Activated T-helper 2 cell treated with anti-CD3 and anti-CD28 coated beads, Interferon-gamma antibody, Interleukin-2, Interleukin-4, amounts not matched to agents 10 μg/mL and 5 μg/mL and 100 μg/mL, durations not matched to agents 14 hours and 24 hours and 36 hours (primary cell): ENCODE results near the gene VIPR2. TPM values are rescaled to one million over a fixed set of nuclear protein-coding genes. Genes with fewer than 3 reads are reported as not detected.
"Not testable (repeated sequence)": the region's sequence is repeated elsewhere in the genome, so short reads cannot be mapped to it uniquely, and the experiment has no call there.

ENCODE experiments used
- DNase-seq: peaks from one replicate; pipeline ENCODE4 v3.0.0; 2021; ENCODE audit warnings: low spot score
- H3K27ac Mint-ChIP-seq: one replicate; pipeline ENCODE4 v1.8.0; 2021; ENCODE audit warnings: mixed read lengths
- H3K27me3 Mint-ChIP-seq: one replicate; pipeline ENCODE4 v1.8.0; 2021; ENCODE audit warnings: low read depth, mixed read lengths
- H3K36me3 Mint-ChIP-seq: one replicate; pipeline ENCODE4 v1.8.0; 2021; ENCODE audit warnings: low read depth, mixed read lengths
- H3K4me1 Mint-ChIP-seq: one replicate; pipeline ENCODE4 v1.8.0; 2021; ENCODE audit warnings: low read depth, mixed read lengths
- H3K4me3 Mint-ChIP-seq: one replicate; pipeline ENCODE4 v1.8.0; 2021; ENCODE audit warnings: low read depth, mild to moderate bottlenecking, moderate library complexity, mixed read lengths
- H3K9me3 Mint-ChIP-seq: one replicate; pipeline ENCODE4 v1.8.0; 2021; ENCODE audit warnings: mixed read lengths
- intact Hi-C: fragments of 100-400 bp; cut with micrococcal nuclease; formaldehyde crosslinking; loops from one replicate; pipeline ENCODE4 v1.15.1; 2023
- total RNA-seq: library from RNA; stranded (reverse); gene quantifications from 2 replicates; pipeline ENCODE4 v1.2.3, GENCODE V29; 2022

VIPR2 gene
- total RNA-seq, 1 donor from 2014 or later, result 4.2 TPM

DNA sequence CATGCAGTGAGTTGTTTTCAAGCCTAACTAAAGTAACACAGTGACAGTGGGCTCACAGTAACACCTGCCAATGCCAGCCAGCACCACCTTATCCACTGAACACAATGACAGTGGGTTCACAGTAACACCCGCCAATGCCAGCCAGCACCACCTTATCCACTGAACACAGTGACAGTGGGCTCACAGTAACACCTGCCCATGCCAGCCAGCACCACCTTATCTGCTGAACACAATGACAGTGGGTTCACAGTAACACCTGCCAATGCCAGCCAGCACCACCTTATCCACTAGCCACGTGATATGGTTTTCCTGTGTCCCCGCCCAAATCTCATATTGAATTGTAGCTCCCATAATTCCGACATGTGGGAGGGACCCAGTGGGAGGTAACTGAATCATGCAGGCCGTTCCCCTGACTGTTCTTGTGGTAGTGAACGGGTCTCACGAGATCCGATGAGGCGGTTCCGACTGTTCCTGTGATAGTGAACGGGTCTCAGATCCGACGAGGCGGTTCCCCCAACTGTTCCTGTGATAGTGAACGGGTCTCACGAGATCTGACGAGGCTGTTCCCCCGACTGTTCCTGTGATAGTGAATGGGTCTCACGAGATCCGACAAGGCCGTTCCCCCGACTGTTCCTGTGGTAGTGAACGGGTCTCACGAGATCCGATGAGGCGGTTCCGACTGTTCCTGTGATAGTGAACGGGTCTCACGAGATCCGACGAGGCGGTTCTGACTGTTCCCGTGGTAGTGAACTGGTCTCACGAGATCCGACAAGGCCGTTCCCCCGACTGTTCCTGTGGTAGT, 44.2 kb downstream of the VIPR2 start:
- not testable (repeated sequence) for H3K27me3 Mint-ChIP-seq

DNA sequence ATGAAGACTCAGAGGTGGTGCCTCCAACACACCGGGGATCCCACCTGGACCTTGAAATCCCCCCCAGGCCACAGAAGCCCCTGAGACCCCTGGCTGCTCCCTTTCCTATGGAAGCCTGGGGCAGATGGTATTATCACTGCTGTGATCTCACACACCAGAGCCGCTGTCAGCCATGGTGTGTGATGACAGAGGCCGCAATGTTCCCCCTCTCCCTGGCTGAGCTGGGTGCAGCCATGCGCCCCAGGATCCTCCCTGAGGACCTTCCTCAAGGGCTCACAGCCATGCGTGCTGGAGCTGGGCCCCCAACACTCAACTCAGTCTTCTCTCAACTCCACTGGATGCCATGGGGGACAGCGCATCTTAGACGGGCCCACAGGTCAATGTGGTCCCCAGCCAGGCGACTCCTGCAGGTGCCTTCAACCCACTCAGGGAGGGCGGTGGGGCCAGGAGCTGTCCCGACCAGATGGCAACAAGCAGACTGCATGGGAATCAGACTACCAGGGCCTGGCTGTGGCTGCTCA, 44.9 kb downstream of the VIPR2 start:
- intact Hi-C loops, result no loop called here
- peaks cover 19% of the 10 kb centered on the region for H3K36me3 Mint-ChIP-seq
- H3K27ac Mint-ChIP-seq, result no peak overlapping the region
- peaks cover 7% of the 10 kb centered on the region for H3K9me3 Mint-ChIP-seq
- H3K4me1 Mint-ChIP-seq, result peaks cover 1% of the 10 kb centered on the region
- no peaks in the 10 kb centered on the region for H3K27me3 Mint-ChIP-seq
- no peak overlapping the region for H3K4me3 Mint-ChIP-seq
- DNase-seq, result no peak

More for the DNA sequence above, 44.2 kb downstream of the VIPR2 start:
- peaks cover 19% of the 10 kb centered on the region for H3K36me3 Mint-ChIP-seq
- intact Hi-C loops, DNase-seq, H3K4me1 Mint-ChIP-seq, H3K27ac Mint-ChIP-seq, H3K4me3 Mint-ChIP-seq, H3K9me3 Mint-ChIP-seq: not testable (repeated sequence)

DNA sequence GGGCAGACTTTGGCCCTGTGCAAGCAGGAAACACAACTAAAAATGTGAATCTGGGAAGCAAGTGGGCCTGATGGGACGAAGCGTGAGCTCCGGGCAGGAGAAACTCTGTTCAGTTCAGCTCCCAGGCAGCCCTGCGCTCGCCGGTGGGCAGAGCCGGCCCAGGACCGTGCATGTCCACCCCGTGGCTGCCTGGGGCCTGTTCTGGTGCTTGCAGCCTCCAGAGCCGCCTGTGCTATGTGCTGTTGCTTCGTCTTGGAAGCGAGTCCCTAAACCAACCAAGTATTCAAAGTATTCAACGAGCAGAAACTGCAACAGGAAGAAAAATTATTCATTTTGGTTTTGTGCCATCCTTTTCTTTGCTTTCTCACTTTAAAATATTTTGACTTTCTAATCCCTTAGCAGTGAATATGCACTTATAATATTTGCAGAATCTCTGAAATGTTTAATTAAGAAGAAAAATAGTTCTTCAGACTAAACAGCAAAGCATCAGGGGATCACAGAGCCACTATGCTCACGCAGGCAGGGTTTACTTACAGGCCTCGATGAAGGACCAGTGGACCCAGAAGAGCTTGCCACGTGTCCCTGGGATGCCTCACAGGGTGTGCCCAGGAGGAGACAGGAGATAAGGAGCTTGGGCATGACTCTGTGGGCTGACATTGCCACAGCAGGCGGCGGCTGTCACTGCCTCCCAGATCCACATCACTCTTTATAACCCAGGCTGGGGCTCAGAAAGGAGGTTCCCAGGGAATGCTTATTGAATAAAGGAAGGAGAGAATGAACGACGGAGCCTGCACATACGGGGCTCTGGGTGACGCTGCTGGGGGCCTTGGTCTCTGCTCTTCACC, 45.6 kb downstream of the VIPR2 start:
- H3K36me3 Mint-ChIP-seq, result peaks cover 19% of the 10 kb centered on the region
- no peak overlapping the region for H3K27ac Mint-ChIP-seq
- peaks cover 7% of the 10 kb centered on the region for H3K9me3 Mint-ChIP-seq
- H3K4me3 Mint-ChIP-seq, result no peak overlapping the region
- no peaks in the 10 kb centered on the region for H3K27me3 Mint-ChIP-seq
- DNase-seq, result no peak
- no peaks in the 10 kb centered on the region for H3K4me1 Mint-ChIP-seq
- intact Hi-C loops, result no loop called here

DNA sequence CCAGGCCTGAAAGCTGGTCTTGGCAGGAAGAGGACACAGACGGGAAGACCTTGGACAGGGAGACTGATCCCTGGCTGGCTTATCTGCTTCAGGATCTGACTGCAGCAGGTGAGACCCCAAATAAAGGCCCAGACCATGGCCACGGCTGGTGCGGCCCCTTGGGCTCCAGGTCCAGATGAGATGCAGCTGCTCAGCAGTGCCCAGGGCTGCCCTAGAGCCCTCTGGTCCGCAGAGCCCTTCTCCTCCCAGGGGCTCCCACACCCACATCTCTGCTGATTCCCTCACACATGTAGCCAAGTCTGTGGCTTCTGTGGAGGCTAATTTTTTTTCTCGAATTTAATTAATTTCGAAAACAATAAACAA, 46.3 kb downstream of the VIPR2 start:
- no peak for DNase-seq
- H3K4me3 Mint-ChIP-seq, result no peak overlapping the region
- no peaks in the 10 kb centered on the region for H3K4me1 Mint-ChIP-seq
- H3K27me3 Mint-ChIP-seq, result no peaks in the 10 kb centered on the region
- peaks cover 18% of the 10 kb centered on the region for H3K36me3 Mint-ChIP-seq
- no peak overlapping the region for H3K27ac Mint-ChIP-seq
- peaks cover 7% of the 10 kb centered on the region for H3K9me3 Mint-ChIP-seq
- intact Hi-C loops, result no loop called here

DNA sequence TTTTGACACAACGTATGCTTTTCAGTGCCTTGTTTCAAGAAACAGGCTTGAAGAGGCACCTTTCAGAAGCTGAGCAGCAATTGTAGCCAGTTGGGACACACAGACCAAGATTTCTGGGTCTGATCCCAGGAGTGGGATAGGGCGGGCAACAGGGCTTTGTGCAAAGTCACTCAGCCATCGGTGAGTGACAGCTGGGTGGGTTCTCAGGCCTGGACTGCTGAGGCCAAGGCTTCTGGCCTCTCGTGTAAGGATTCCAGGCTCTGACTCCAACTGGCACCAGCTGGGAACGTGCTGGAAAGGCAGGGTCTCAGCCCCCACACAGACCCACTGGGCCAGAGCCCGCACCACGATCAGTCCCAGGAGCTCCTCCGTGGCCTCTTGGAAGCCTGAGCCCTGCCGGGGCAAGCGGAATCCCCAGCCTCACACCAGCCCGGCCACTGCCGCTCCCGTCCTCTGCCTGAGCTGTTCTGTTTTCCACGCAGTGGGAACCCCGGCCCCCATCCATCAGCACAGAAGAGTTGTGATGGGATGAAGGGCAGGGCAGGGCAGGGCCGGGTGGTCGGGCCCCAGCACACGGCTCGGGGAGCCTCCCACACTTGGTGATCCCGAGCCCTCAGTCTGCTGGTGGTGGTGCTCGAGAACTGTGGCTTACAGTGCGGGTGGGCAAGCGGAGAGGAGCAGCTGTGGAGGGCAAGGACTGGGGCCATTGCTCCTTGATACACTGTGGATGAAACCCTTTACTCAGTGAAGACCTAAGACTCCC, 46.8 kb downstream of the VIPR2 start:
- peaks cover 16% of the 10 kb centered on the region for H3K36me3 Mint-ChIP-seq
- H3K27ac Mint-ChIP-seq, result no peak overlapping the region
- DNase-seq, result no peak
- no peak overlapping the region for H3K4me3 Mint-ChIP-seq
- no peaks in the 10 kb centered on the region for H3K27me3 Mint-ChIP-seq
- H3K9me3 Mint-ChIP-seq, result peaks cover 7% of the 10 kb centered on the region
- intact Hi-C loops, result no loop called here
- no peaks in the 10 kb centered on the region for H3K4me1 Mint-ChIP-seq

DNA sequence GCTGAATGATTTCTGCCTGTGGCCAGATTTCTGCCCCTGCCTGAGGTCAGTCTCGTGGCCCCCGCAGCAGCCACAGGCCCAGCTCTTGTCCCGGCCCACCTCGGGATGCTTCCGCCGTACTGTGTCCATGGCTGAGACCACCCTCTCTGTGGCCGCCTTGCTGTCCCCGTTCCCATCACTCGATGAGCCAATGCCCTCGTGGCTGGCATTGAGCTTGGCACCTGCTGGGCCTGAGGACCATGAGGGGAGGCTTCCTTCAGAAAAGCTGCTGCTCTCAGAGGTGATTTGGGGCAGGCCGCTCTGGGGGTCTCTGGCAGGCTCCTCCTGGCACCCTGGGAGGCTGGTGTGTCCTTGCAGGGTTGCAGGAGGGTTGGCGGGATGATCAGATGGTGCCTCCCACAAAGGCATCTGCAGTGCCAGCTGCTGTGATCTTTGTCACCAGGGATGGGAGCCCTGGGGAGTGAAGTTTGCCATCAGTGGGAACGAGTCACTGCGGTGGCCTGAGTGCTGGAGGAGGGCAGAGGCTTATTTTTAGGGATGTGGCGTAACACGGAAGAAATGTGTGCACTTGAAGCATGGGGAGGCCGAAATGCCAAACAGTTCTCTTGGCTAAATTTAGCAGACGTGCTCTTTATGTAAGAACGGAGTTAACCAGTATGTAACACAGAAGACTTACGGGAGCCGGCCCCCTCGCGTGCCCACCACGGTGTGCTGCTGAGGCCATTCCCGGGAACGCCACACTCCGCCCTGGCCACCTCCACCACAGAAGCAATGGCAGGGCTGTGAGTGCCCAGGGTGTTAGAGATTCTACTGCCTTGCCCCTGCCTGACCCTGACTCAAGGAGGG, 47.7 kb downstream of the VIPR2 start:
- Mint-ChIP-seq H3K27me3 (no peaks in the 10 kb centered on the region), H3K36me3 (peaks cover 10% of the 10 kb centered on the region), H3K4me3 (no peak overlapping the region), H3K27ac (no peak overlapping the region), H3K9me3 (peaks cover 3% of the 10 kb centered on the region), H3K4me1 (no peaks in the 10 kb centered on the region)
- intact Hi-C loops, result no loop called here
- DNase-seq, result no peak

DNA sequence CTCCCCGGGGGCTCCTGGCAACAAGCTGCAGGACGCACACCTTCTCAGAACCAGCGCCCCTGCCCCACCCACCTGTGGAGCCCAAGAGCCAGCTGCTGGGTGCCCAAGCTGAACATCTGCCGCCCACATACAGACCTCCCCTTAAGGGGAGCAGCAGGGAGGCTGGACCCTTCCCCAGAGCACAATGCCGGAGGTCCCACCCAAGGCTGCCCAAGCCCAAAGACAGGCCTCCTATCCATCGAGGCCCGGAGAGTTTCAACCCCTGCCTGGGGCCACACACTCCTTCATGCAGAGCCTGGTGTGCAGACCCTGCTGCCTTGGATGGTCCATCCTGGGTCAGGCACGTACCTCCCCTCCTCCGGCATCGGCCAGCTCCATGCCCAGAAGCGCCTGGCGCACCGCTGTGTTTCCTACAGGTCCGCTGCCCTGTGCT, 48.7 kb downstream of the VIPR2 start:
- no peaks in the 10 kb centered on the region for H3K9me3 Mint-ChIP-seq
- H3K4me3 Mint-ChIP-seq, result no peak overlapping the region
- no peaks in the 10 kb centered on the region for H3K4me1 Mint-ChIP-seq
- H3K27me3 Mint-ChIP-seq, result no peaks in the 10 kb centered on the region
- peaks cover under 1% of the 10 kb centered on the region for H3K36me3 Mint-ChIP-seq
- no peak for DNase-seq
- intact Hi-C loops, result no loop called here
- H3K27ac Mint-ChIP-seq, result no peak overlapping the region

DNA sequence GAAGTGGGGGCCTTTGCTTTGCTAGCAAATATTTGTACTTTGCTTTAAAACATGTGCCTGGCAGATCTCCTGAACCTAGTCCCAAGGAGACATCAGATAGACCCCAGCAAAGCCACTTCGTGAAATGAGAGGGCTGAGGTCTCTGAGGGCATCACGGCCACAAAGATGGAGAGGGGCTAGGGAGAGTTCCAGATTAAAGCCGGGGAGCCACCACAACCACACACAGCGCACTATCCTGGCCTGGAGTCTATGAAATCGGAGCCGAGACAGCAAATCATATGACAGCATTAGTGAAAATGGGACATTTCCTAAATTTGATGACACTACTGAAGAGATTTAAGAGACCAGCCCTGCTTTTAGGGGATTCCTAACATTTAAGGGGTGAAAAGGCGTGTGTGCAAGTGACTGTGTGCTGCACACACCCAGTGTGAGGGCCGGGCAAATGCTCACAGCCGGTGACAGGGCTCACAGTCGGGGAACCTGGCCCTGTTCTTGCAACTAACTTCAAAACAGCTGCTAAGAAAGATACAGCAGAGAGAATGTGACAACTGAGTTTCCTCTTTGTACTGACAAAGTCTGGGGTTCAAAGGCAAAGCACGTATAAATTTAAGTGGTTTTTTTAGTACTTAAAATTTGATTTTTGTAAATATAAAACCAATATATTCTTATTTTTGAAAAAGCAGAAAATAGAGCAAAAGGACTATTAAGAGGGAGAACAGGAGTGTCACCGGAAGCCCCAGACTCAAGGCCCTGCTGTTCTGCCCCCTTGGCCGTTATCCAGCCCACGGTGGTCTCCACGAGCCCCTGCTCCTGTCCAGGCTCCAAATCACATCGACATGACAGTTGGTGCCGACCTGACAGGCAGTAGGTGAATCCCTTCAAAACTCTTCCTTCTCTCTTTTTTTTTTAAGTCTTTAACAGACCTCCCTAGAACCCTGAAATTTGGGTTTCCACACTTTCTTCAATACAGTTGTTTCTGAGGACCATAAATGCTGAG, 49.5 kb downstream of the VIPR2 start:
- intact Hi-C loops, result no loop called here
- no peaks in the 10 kb centered on the region for H3K4me1 Mint-ChIP-seq
- DNase-seq, result no peak
- H3K9me3 Mint-ChIP-seq, result no peaks in the 10 kb centered on the region
- no peaks in the 10 kb centered on the region for H3K36me3 Mint-ChIP-seq
- no peaks in the 10 kb centered on the region for H3K27me3 Mint-ChIP-seq
- H3K27ac Mint-ChIP-seq, result no peak overlapping the region
- H3K4me3 Mint-ChIP-seq, result no peak overlapping the region

DNA sequence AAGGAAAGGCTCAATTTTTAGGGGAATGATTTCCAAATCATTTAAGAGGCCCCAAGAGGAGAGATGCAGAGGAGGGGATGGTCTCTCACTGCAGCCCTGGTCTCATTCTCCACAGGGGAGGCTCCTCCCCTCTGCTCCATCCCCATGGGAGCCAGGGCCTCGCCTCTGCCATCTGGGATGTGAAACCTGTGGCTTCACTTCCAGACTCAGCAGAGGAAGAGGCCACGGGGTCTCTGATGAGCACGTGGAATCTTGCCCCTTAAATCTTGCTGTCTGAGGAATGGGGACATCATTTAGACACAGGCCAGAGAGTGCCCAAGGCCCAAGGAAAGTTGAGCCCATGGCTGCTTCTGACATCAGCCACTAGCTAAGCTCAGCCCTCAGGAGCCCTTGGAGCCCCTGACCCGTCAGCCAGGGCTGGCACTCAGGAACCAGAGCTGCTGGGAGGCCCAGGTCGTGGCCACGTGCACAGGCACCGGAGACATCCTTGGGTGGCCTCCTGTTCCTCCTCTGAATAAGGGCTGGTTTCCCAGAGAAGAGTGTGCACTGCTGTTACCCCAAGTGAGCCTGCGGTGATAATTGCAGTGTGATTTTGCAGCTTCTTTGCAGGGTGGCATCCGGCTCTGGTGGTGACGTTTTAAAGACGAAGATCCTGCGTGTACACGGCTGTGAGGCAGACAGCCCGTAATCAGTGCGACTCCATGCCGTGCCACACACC, 50.5 kb downstream of the VIPR2 start:
- no peak overlapping the region for H3K4me3 Mint-ChIP-seq
- no peaks in the 10 kb centered on the region for H3K9me3 Mint-ChIP-seq
- H3K4me1 Mint-ChIP-seq, result no peaks in the 10 kb centered on the region
- intact Hi-C loops, result no loop called here
- no peaks in the 10 kb centered on the region for H3K27me3 Mint-ChIP-seq
- H3K27ac Mint-ChIP-seq, result no peak overlapping the region
- no peak for DNase-seq
- H3K36me3 Mint-ChIP-seq, result no peaks in the 10 kb centered on the region

DNA sequence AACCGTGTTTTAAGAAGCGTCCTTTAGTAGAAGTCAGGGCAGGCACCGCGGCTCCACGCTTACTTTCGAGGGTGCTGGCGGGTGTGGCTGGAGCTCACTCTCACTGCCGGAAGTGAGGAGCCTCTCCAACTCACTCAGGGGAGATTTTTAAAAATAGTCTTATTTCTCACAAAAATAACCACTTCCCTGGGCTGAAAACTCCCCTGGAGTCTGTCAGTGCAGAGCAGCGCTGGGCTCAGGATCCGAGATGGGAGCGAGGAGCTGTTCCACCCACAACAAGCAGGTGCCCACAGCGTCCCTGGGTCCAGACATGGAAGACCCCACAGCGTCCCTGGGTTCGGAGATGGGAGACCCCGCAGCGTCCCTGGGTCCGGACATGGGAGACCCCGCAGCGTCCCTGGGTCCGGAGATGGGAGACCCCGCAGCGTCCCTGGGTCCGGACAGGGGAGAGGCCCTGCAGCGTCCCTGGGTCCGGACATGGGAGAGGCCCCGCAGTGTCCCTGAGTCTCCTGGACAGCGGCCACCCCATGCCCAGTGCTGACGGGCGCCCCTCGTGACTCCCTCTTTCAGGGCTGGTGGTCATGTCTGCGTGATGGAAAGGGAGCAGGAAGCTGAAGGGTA, 51.2 kb downstream of the VIPR2 start:
- H3K4me1 Mint-ChIP-seq, result no peaks in the 10 kb centered on the region
- DNase-seq, result no peak
- H3K27ac Mint-ChIP-seq, result no peak overlapping the region
- no peaks in the 10 kb centered on the region for H3K36me3 Mint-ChIP-seq
- H3K4me3 Mint-ChIP-seq, result no peak overlapping the region
- no peaks in the 10 kb centered on the region for H3K27me3 Mint-ChIP-seq
- intact Hi-C loops, result no loop called here
- no peaks in the 10 kb centered on the region for H3K9me3 Mint-ChIP-seq
